Thymus (tissue), 11 donors: ENCODE data around the gene IKZF3. TPM values are rescaled to one million over a fixed set of nuclear protein-coding genes. Genes with fewer than 3 reads are reported as not detected.
A peak's percentile ranks its signal among the peaks of the same experiment; 100 is the strongest.

Source experiments
- DNase-seq, 9 donors: peaks; one replicate each; pipeline ENCODE4 v3.0.0-alpha.2; 2013; ENCODE audit warnings: low spot score in 9 of 9, low read depth in 6 of 9, missing footprints in 1 of 9
- H3K27ac ChIP-seq, 2 donors: one replicate each; pipeline ENCODE4 v1.5.1; 2013; ENCODE audit warnings: control low read depth in 1 of 2, low read depth in 1 of 2, low read length in 1 of 2, mild to moderate bottlenecking in 1 of 2, moderate library complexity in 1 of 2
- H3K27me3 ChIP-seq, 2 donors: one replicate each; pipeline ENCODE4 v1.5.1; 2013; ENCODE audit warnings: low read length in 1 of 2; ENCODE audit not compliant: control insufficient read depth in 2 of 2, insufficient read depth in 1 of 2
- H3K36me3 ChIP-seq, 2 donors: one replicate each; pipeline ENCODE4 v1.5.1; 2013; ENCODE audit warnings: low read length in 1 of 2, mild to moderate bottlenecking in 1 of 2, moderate library complexity in 1 of 2; ENCODE audit not compliant: control insufficient read depth in 2 of 2, insufficient read depth in 2 of 2
- H3K4me1 ChIP-seq, 2 donors: one replicate each; pipeline ENCODE4 v1.5.1; 2013; ENCODE audit warnings: low read length in 2 of 2; ENCODE audit not compliant: control insufficient read depth in 2 of 2, insufficient read depth in 2 of 2
- H3K4me3 ChIP-seq, 2 donors: one replicate each; pipeline ENCODE4 v1.5.1; 2013; ENCODE audit warnings: low read length in 2 of 2, control low read depth in 1 of 2, mild to moderate bottlenecking in 1 of 2
- H3K9me3 ChIP-seq, 2 donors: one replicate each; pipeline ENCODE4 v1.5.1; 2013; ENCODE audit warnings: low read length in 1 of 2, mild to moderate bottlenecking in 1 of 2; ENCODE audit not compliant: control insufficient read depth in 2 of 2, insufficient read depth in 1 of 2
- WGBS: extraction: QIAGEN DNeasy Blood & Tissue Kit; methylation state at CpG from one replicate; pipeline ENCODE4 v1.1.7; 2013; 5-methylcytosine and 5-hydroxymethylcytosine counted together
- polyA plus RNA-seq: library from polyadenylated mRNA; stranded (reverse); fragments of 200-250 nt; gene quantifications from one replicate; pipeline ENCODE4 v1.2.3, GENCODE V29; 2013
- total RNA-seq: library from RNA; stranded (reverse); fragments of 120-200 nt; gene quantifications from one replicate; pipeline ENCODE4 v1.2.4, GENCODE V29; 2013
- donor health status: healthy.

The IKZF3 gene
- total and polyA plus RNA-seq, 2 donors, result 23.9 to 31.5 TPM

DNA sequence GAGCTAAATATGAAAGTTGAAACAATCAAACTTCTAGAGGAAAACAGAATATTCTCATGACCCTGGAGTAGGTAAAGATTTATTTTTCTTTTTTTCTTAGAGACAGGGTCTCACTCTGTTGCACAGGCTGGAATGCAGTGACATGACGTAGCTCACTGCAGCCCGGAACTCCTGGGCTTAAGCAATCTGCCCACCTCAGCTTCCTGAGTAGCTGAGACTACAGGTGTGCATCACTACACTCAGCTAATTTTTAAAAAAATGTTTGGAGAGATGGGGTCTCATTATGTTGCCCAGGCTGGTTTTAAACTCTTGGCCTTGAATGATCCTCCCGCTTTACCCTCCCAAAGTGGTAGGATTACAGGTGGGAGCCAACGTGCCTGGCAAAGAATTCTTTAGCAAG is 15.5 kb downstream of the IKZF3 start:
- Histone ChIP-seq H3K9me3 (no peaks in the 10 kb centered on the region), H3K4me1 (peaks cover 4 to 15% of the 10 kb centered on the region in 2 donors), H3K27ac (no peak overlapping the region), H3K36me3 (peaks cover 3 to 10% of the 10 kb centered on the region in 2 donors), H3K27me3 (no peaks in the 10 kb centered on the region), H3K4me3 (no peak overlapping the region)
- peak in 1 of 9 donors; percentile 18 for DNase-seq
- 76% methylated on average over 4 of the region's 4 CpGs for WGBS

DNA sequence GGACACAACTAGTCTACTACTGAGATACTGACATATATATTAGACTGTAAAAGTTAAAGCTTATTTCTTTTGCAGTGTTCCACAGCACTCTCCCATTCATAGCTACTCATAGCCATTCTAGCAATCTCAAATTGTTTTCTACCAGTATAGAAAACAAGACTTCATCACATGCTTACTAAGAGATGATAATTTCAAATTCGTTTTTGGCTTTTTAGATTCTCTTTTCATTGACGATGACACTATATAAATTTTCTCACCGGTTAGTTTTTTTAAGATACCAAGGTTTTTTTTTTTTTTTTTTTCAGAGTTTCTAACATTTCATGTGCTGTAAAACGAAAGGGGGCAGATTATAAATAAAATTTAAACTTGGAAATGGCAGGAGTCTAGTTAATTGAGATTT is 17.9 kb downstream of the IKZF3 start:
- H3K9me3 ChIP-seq, result no peaks in the 10 kb centered on the region
- H3K36me3 ChIP-seq, result peaks cover 5 to 14% of the 10 kb centered on the region in 2 donors
- DNase-seq, result no peak
- no peak overlapping the region for H3K27ac ChIP-seq
- H3K4me1 ChIP-seq, result peaks cover 4 to 21% of the 10 kb centered on the region in 2 donors
- 93% methylated on average over 4 of the region's 4 CpGs for WGBS
- no peaks in the 10 kb centered on the region for H3K27me3 ChIP-seq
- no peak overlapping the region for H3K4me3 ChIP-seq

DNA sequence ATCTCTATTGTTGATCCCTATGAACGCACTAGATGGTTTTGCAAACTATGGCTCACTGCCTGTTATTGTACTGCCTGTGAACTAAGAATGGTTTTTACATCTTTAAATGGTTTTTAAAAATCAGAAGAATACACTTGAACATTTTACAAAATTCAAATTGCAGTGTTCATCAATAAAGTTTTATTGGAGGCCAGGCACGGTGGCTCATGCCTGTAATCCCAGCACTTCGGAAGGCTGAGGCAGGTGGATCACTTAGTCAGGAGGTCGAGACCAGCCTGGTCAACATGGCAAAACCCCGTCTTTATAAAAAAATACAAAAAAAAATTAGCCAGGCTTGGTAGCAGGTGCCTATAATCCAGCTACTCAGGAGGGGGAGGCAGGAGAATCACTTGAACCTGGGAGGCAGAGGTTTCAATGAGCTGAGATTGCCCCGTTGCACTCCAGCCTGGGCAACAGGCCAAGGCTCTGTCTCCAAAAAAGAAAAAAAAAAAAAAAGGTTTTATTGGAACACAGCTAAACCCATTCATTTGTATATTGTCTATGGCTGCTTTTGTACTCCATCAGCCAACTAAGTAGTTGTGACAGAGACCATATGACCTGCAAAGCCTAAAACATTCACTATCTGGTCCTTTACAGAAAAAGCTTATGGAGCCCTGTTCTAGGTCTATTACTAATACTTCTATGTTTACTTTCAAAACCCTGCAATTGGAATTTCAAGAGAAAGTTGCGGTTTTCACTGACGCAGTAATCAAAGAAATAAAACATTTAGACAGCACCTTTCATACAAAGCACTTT is 18.9 kb downstream of the IKZF3 start:
- 96% methylated on average over 8 of the region's 8 CpGs for WGBS
- no peak overlapping the region for H3K4me3 ChIP-seq
- peaks cover 7 to 14% of the 10 kb centered on the region in 2 donors for H3K36me3 ChIP-seq
- H3K9me3 ChIP-seq, result no peaks in the 10 kb centered on the region
- H3K4me1 ChIP-seq, result peaks cover 4 to 21% of the 10 kb centered on the region in 2 donors
- no peak for DNase-seq
- no peak overlapping the region for H3K27ac ChIP-seq
- H3K27me3 ChIP-seq, result no peaks in the 10 kb centered on the region

DNA sequence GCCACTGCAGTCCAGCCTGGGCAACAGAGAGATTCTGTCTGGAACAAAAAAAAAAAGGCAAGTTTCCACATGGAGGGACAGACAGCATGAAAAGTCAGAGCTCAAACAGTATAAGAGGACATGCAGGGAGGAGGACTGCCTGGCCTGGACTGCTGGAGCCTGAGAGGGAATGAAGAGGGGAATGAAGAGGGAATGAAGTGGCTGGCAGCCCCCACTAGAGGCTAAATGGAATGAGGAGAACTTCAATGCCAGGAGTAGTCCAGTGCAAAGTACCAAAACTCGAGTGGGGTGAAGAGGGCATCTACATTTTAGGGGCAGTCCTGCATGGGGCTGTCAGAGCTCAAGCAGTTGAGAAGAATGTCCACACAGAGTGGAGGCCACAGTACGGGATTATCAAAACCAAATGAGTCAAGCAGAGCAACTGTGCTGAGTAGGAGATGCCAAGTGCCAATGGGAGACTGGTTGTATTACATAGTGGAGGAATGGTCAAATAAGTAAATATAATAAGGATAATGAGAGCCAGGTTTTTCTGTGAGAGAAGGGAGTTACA is 22.9 kb downstream of the IKZF3 start:
- WGBS, result 97% methylated on average over 2 of the region's 2 CpGs

DNA sequence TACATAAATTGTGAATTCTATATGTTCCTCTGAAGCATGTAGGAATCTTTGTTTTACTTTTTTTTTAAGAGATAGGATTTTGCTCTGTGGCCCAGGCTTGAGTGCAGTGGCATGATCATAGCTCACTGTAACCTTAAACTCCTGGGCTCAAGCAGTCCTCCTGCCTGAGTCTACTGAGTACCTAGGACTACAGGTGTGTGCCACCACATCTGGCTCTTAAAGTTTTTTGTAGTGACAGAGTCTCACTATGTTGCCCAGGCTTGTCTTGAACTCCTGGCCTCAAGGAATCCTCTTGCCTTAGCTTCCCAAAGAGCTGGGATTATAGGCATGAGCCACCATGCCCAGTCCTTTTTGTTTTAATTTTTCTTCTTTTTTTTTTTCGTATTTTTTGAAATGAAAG is 25.3 kb downstream of the IKZF3 start:
- whole genome bisulfite sequencing, result 98% methylated on average over 1 of the region's 1 CpG
- Histone ChIP-seq H3K27ac (no peak overlapping the region), H3K27me3 (no peaks in the 10 kb centered on the region), H3K4me3 (no peak overlapping the region), H3K4me1 (peaks cover 0 to 8% of the 10 kb centered on the region in 2 donors), H3K9me3 (peaks cover 0 to 28% of the 10 kb centered on the region in 2 donors), H3K36me3 (peaks cover 16 to 22% of the 10 kb centered on the region in 2 donors)
- no peak for DNase-seq

More for the DNA sequence above, 22.9 kb downstream of the IKZF3 start:
- Histone ChIP-seq H3K27ac (no peak overlapping the region), H3K4me3 (no peak overlapping the region), H3K4me1 (peaks cover 4 to 8% of the 10 kb centered on the region in 2 donors), H3K9me3 (peaks cover 0 to 16% of the 10 kb centered on the region in 2 donors), H3K27me3 (no peaks in the 10 kb centered on the region), H3K36me3 (peaks cover 10 to 14% of the 10 kb centered on the region in 2 donors)
- no peak for DNase-seq

DNA sequence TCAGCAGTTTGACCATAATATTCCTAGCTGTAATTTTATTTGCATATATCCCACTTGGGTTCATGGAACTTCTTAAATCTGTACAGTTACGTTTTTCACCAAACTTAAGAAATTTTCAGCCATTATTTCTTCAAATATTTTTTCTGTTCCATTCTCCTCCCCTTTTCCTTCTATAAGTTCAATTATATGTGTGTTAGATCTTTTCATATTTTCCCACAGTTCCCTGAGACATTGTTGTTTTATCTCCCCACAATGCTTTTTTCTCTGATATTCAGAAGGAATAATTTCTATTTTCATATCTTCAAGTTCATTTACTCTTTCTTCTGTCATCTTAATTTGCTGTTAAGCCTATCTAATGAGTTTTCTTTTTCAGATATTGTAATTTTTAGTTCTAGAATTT is 26.1 kb downstream of the IKZF3 start:
- 94% methylated on average over 1 of the region's 1 CpG for WGBS
- Histone ChIP-seq H3K4me1 (peaks cover 0 to 4% of the 10 kb centered on the region in 2 donors), H3K27ac (no peak overlapping the region), H3K4me3 (no peak overlapping the region), H3K27me3 (no peaks in the 10 kb centered on the region), H3K36me3 (peaks cover 16 to 22% of the 10 kb centered on the region in 2 donors), H3K9me3 (peaks cover 0 to 28% of the 10 kb centered on the region in 2 donors)
- DNase-seq, result no peak

DNA sequence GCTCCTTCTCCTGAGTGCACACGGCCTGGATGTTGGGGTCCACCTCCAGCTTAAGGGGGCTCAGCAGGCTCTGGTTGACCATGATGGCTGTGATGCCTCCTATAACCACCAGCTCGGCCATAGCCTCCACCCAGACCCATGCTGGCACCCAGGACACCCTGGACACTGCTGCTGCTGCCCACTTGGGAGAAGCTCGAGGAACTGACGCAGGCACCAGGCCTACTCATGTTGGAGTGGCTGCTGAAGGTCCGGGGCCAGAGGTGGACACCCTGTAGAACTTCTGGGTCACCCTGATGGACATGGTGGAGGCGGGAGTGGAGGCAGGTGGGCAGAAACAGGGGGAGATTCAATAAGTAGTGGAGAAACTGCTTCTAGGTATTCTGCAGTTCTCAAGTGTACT is 28.0 kb downstream of the IKZF3 start:
- Histone ChIP-seq H3K27ac (no peak overlapping the region), H3K27me3 (no peaks in the 10 kb centered on the region), H3K4me1 (no peaks in the 10 kb centered on the region), H3K4me3 (no peak overlapping the region), H3K9me3 (peaks cover 0 to 28% of the 10 kb centered on the region in 2 donors), H3K36me3 (peaks cover 13 to 18% of the 10 kb centered on the region in 2 donors)
- no peak for DNase-seq
- 96% methylated on average over 6 of the region's 6 CpGs for WGBS

DNA sequence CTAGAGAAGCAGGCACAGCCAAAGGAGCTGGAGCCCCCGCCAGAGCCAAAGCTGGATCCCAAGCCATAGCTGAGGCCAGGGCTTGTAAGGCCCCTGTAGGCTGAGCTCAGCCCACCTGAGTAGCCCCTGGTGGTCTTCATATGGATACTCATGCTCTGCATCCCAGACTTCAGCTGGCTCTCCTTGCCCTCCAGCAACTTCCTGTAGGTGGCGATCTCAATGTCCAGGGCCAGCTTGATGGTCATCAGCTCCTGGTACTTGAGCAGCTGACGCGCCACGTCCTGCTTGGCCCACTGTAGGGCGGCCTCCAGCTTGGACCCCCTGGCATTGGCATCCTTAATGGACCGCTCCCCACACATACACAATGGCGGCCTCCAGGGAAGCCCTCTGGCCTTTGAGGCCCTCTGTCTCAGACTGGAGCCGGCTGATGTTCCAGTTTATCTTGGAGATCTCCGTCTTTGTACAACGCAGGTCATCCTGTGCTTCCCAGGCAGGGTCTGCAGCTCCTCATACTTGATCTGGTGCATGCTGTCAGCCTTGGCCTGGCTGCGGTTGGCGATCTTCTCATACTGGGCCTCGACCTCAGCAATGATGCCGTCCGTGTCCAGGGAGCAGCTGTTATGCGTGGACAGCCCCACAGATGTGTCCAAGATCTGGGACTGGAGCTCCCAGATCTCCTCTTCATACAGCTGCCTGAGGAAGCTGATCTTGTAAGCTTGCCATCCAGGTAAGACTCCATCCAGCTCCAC is 28.9 kb downstream of the IKZF3 start:
- H3K4me3 ChIP-seq, result no peak overlapping the region
- WGBS, result 98% methylated on average over 17 of the region's 17 CpGs
- DNase-seq, result no peak
- no peaks in the 10 kb centered on the region for H3K27me3 ChIP-seq
- H3K27ac ChIP-seq, result no peak overlapping the region
- H3K4me1 ChIP-seq, result no peaks in the 10 kb centered on the region
- peaks cover 9 to 21% of the 10 kb centered on the region in 2 donors for H3K36me3 ChIP-seq
- H3K9me3 ChIP-seq, result peaks cover 0 to 28% of the 10 kb centered on the region in 2 donors

DNA sequence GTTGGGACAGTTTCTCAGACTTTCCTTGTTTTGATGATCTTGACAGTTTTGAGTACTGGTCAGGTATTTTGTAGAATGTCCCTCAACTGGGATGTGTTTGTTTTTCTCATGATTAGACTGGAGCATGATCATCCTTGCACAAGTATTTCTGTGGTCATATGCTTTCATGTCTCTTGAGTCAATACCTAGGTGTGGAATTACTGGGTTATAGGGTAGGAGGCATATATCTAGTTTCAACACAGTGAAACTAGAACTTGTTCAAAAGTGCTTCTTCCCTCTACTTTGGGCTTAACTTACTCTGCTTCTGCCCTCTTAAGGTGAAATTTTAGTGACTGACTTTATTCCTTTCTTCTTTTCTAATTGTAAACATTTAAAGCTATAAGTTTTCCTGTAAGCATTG is 30.1 kb downstream of the IKZF3 start:
- peaks cover 6 to 16% of the 10 kb centered on the region in 2 donors for H3K36me3 ChIP-seq
- DNase-seq, result no peak
- H3K27ac ChIP-seq, result no peak overlapping the region
- no peak overlapping the region for H3K4me3 ChIP-seq
- H3K9me3 ChIP-seq, result peaks cover 0 to 28% of the 10 kb centered on the region in 2 donors
- H3K27me3 ChIP-seq, result no peaks in the 10 kb centered on the region
- H3K4me1 ChIP-seq, result no peaks in the 10 kb centered on the region
